ENCODE results near the gene BRD4. TPM values are rescaled to one million over a fixed set of nuclear protein-coding genes. Genes with fewer than 3 reads are reported as not detected.

The BRD4 gene
- total RNA-seq, 1 experiment from 2014 or later = 144 TPM

GRCh38 chr19:15225760-15226159 lies 106.6 kb downstream of the BRD4 start:
- Mint-ChIP-seq H3K4me3 (no peak overlapping the region), H3K36me3 (ENCODE audit: insufficient read depth in 1 of 3, low read depth in 3 of 3) (peaks cover 3 to 17% (median 8%) of the 10 kb centered on the region in 3 experiments; a peak in 5 of 7 replicates), H3K27me3 (ENCODE audit: low read depth) (peaks cover 5% of the 10 kb centered on the region), H3K4me1 (peaks cover 12% of the 10 kb centered on the region in 2 experiments), H3K27ac (no peak overlapping the region), H3K9me3 (no peaks in the 10 kb centered on the region)
- DNase-seq = no peak
- Histone ChIP-seq H3K27me3 (ENCODE audit: insufficient read depth, low read length) (no peaks in the 10 kb centered on the region), H2BK5ac (ENCODE audit: insufficient read length, low read length) (no peak overlapping the region), H4K5ac (ENCODE audit: insufficient read length, low read depth, low read length) (no peak overlapping the region), H2BK12ac (ENCODE audit: insufficient read length, low read depth, low read length) (no peak overlapping the region), H4K91ac (ENCODE audit: insufficient read length, low read depth, low read length) (no peak overlapping the region), H3K23ac (ENCODE audit: insufficient read length, low read depth, low read length) (no peak overlapping the region), H3K23me2 (ENCODE audit: insufficient read length, low read depth, low read length, poor library complexity, severe bottlenecking) (peaks cover 14% of the 10 kb centered on the region), H3K79me2 (ENCODE audit: insufficient read depth, low read length) (no peaks in the 10 kb centered on the region), H3K27ac (ENCODE audit: insufficient read length, low read depth, low read length) (no peak overlapping the region), H3K4ac (ENCODE audit: low read depth, low read length) (no peak overlapping the region), H3K9me3 (ENCODE audit: control insufficient read depth, low read depth, low read length) (no peaks in the 10 kb centered on the region), H3K9ac (ENCODE audit: extremely low read depth, insufficient read length, low read length) (no peak overlapping the region), H3K56ac (ENCODE audit: insufficient read length, low read depth, low read length) (no peak overlapping the region), H2BK15ac (ENCODE audit: low read depth, low read length) (no peak overlapping the region), H2BK120ac (ENCODE audit: low read depth, low read length, poor library complexity, severe bottlenecking) (no peak overlapping the region), H4K8ac (replicated peaks; ENCODE audit: insufficient read length, low read depth, low read length) (no peak overlapping the region), H3T11ph (ENCODE audit: low read length) (no peak overlapping the region), H2AK5ac (ENCODE audit: insufficient read length, low read length) (no peak overlapping the region), H2BK20ac (ENCODE audit: low read depth, low read length, poor library complexity, severe bottlenecking) (no peak overlapping the region), H3K4me2 (ENCODE audit: insufficient read depth, insufficient read length, low read length) (no peak overlapping the region), H3K4me1 (ENCODE audit: insufficient read depth, low read length) (no peaks in the 10 kb centered on the region), H3K18ac (ENCODE audit: insufficient read length, low read depth, low read length) (no peak overlapping the region), H3K14ac (ENCODE audit: insufficient read depth, low read length) (no peak overlapping the region), H3K79me1 (ENCODE audit: insufficient read depth, low read depth, low read length, poor library complexity, severe bottlenecking) (no peaks in the 10 kb centered on the region), H4K20me1 (ENCODE audit: control insufficient read depth, insufficient read depth, insufficient read length) (no peaks in the 10 kb centered on the region), H2AFZ (ENCODE audit: low read length) (no peak overlapping the region)
- WGBS (ENCODE audit: extremely low coverage, insufficient read length, low lambda C conversion rate) = no CpG with 5 or more reads among the region's 7 CpGs
- no peak for TF ChIP-seq CTCF (conservative IDR thresholded peaks at IDR 0.05)
